Endothelial cell of umbilical vein (primary cell): ENCODE data around the gene CDH20. TPM values are rescaled to one million over a fixed set of nuclear protein-coding genes. Genes with fewer than 3 reads are reported as not detected.

Experiments
- BruUV-seq: library from RNA; stranded (reverse); fragments of 400-500 nt; replicated peaks from 2 replicates; lab custom pipeline; 2021; lab: Mats Ljungman, UMichigan
- CTCF ChIA-PET: fragments of 300-600, 350-600 bp; sonication (Branson Sonifier 250); formaldehyde crosslinking; loops from one replicate; lab custom pipeline; 2021; ENCODE audit warnings: antibody characterized with exemption, inconsistent platforms; lab: Charles Lee
- POLR2A ChIA-PET: fragments of 300-600, 350-600 bp; sonication (Branson Sonifier 250); formaldehyde crosslinking; loops from one replicate; lab custom pipeline; 2021; ENCODE audit warnings: antibody characterized with exemption, inconsistent platforms; lab: Charles Lee
- DNase-seq: peaks from one replicate; pipeline ENCODE4 v3.0.0-alpha.2; 2011; ENCODE audit warnings: low read depth, low spot score
- FAIRE-seq: peaks from 2 replicates; lab custom pipeline; 2011; peaks lifted over from hg19 to GRCh38; lab: Jason Lieb, UNC
- H2AFZ ChIP-seq: 2 replicates; pipeline ENCODE4 v1.6.0; 2012; ENCODE audit warnings: low read depth, low read length, control low read depth, inconsistent platforms
- H3K27ac ChIP-seq: 2 replicates; pipeline ENCODE4 v1.5.1; 2011; ENCODE audit warnings: low read depth, mild to moderate bottlenecking, control low read depth, low read length, moderate library complexity; ENCODE audit not compliant: insufficient read depth
- H3K27me3 ChIP-seq, 2 experiments: 2 replicates each; pipeline versions ENCODE4 v1.6.0 to v1.6.1; 2011; ENCODE audit warnings: low read length in 2 of 2, mixed read lengths in 1 of 2; ENCODE audit not compliant: control insufficient read depth in 2 of 2, insufficient read depth in 2 of 2
- H3K36me3 ChIP-seq, 2 experiments: 2 replicates in 1 of 2; 3 replicates in 1 of 2; pipeline ENCODE4 v1.5.1; 2011; ENCODE audit warnings: low read length in 2 of 2, mild to moderate bottlenecking in 1 of 2, moderate library complexity in 1 of 2; ENCODE audit not compliant: control insufficient read depth in 2 of 2, insufficient read depth in 2 of 2; ENCODE audit errors: extremely low read depth in 1 of 2
- H3K4me1 ChIP-seq: 3 replicates; pipeline ENCODE4 v1.5.1; 2011; ENCODE audit warnings: mild to moderate bottlenecking, low read length; ENCODE audit not compliant: control insufficient read depth, insufficient read depth; ENCODE audit errors: extremely low read depth
- H3K4me2 ChIP-seq: 2 replicates; pipeline ENCODE4 v1.6.1; 2011; ENCODE audit warnings: low read length, control low read depth, mixed read lengths; ENCODE audit not compliant: insufficient read depth
- H3K4me3 ChIP-seq, 3 experiments: fragments of 200-600 bp in 1 of 3; sonication (generic), shearing (Covaris generic) in 1 of 3; replicated peaks in 1 of 3; 2 replicates each; pipeline ENCODE4 v1.5.1; 2011 to 2016; ENCODE audit warnings: control low read depth in 3 of 3, low read length in 3 of 3, mild to moderate bottlenecking in 2 of 3, inconsistent platforms in 1 of 3, low read depth in 1 of 3, moderate library complexity in 1 of 3; ENCODE audit not compliant: insufficient read depth in 1 of 3
- H3K79me2 ChIP-seq: 2 replicates; pipeline ENCODE4 v1.6.0; 2012; ENCODE audit warnings: low read length, inconsistent platforms; ENCODE audit not compliant: control insufficient read depth, insufficient read depth
- H3K9ac ChIP-seq: replicated peaks from 2 replicates; pipeline ENCODE3; 2011; ENCODE audit warnings: low read length, control low read depth; ENCODE audit not compliant: insufficient read depth; ENCODE audit errors: extremely low read depth
- H3K9me1 ChIP-seq: replicated peaks from 3 replicates; pipeline ENCODE4 v1.6.0; 2011; ENCODE audit warnings: mild to moderate bottlenecking, low read length; ENCODE audit not compliant: control insufficient read depth, insufficient read depth; ENCODE audit errors: extremely low read depth
- H3K9me3 ChIP-seq: replicated peaks from 2 replicates; pipeline ENCODE4 v1.5.1; 2012; ENCODE audit warnings: low read length, inconsistent platforms; ENCODE audit not compliant: control insufficient read depth, insufficient read depth
- H4K20me1 ChIP-seq: replicated peaks from 2 replicates; pipeline ENCODE3; 2011; ENCODE audit warnings: mild to moderate bottlenecking, low read length; ENCODE audit not compliant: control insufficient read depth, insufficient read depth; ENCODE audit errors: extremely low read depth
- CTCF ChIP-seq, 2 donors: IDR thresholded peaks; 1 replicate in 1 of 2; 2 replicates in 1 of 2; pipeline ENCODE4 v1.5.1; 2011; ENCODE audit warnings: low read length in 2 of 2, mild to moderate bottlenecking in 2 of 2, moderate library complexity in 2 of 2, control low read depth in 1 of 2, inconsistent platforms in 1 of 2, low read depth in 1 of 2; ENCODE audit not compliant: insufficient read depth in 1 of 2; ENCODE audit errors: extremely low read depth in 1 of 2
- EZH2 ChIP-seq: IDR thresholded peaks from 2 replicates; pipeline ENCODE4 v1.6.1; 2012; ENCODE audit warnings: borderline replicate concordance, low read depth, mild to moderate bottlenecking, moderate library complexity, low read length, inconsistent platforms; ENCODE audit not compliant: severe bottlenecking
- FOS ChIP-seq: IDR thresholded peaks from 2 replicates; pipeline ENCODE4 v1.6.1; 2011; ENCODE audit warnings: mild to moderate bottlenecking, low read length, moderate library complexity, borderline replicate concordance; ENCODE audit not compliant: insufficient read depth
- GATA2 ChIP-seq: IDR thresholded peaks from 2 replicates; pipeline ENCODE4 v1.7.0; 2011; ENCODE audit warnings: low read depth, mild to moderate bottlenecking, moderate library complexity, mixed read lengths, low read length; ENCODE audit not compliant: insufficient read length, insufficient read depth
- JUN ChIP-seq: IDR thresholded peaks from 2 replicates; pipeline ENCODE4 v1.6.1; 2011; ENCODE audit warnings: borderline replicate concordance, low read depth; ENCODE audit not compliant: insufficient read length, insufficient read depth
- MAX ChIP-seq: IDR thresholded peaks from 2 replicates; pipeline ENCODE4 v1.6.1; 2011; ENCODE audit not compliant: insufficient read depth, insufficient read length
- MYC ChIP-seq: IDR thresholded peaks from one replicate; pipeline ENCODE4 v1.6.1; 2011; ENCODE audit warnings: mild to moderate bottlenecking, low read depth, low read length
- POLR2A ChIP-seq: IDR thresholded peaks from 2 replicates; pipeline ENCODE4 v1.6.1; 2012; ENCODE audit warnings: low read depth, mild to moderate bottlenecking, control low read depth, low read length
- POLR2AphosphoS5 ChIP-seq: IDR thresholded peaks from 2 replicates; pipeline ENCODE4 v1.6.1; 2012; ENCODE audit warnings: low read depth, mild to moderate bottlenecking, control low read depth, low read length, moderate library complexity; ENCODE audit not compliant: insufficient read depth
- dilution Hi-C: fragments of 300-500 bp; cut with MboI; formaldehyde crosslinking; loops from one replicate; pipeline ENCODE4 v1.15.0; 2019; ENCODE audit warnings: low sequenced_read_pairs; ENCODE audit not compliant: extremely low pct_ligation_motif_present
- intact Hi-C: fragments of 100-400 bp; cut with micrococcal nuclease; formaldehyde crosslinking; loops from one replicate; pipeline ENCODE4 v1.10.0; 2022
- polyA plus RNA-seq, 4 experiments: library from polyadenylated mRNA; depleted of rRNA in 3 of 4; stranded (reverse) in 3 of 4; unstranded in 1 of 4; fragments of >200 nt; gene quantifications; 2 replicates each; pipeline versions ENCODE4 v1.2.1 to v1.2.3, GENCODE V29; 2011 to 2012; ENCODE audit warnings: missing spikeins in 1 of 4
- total RNA-seq: library from RNA; stranded (reverse); gene quantifications from 2 replicates; pipeline ENCODE4 v1.2.3, GENCODE V29; 2021

Gene CDH20
- total and polyA plus RNA-seq, 2 donors (not counting 3 experiments of a cell fraction or from before 2014, with no cell fraction given), result not detected

- Histone ChIP-seq H3K36me3 (no peaks in the 10 kb centered on the region), H3K79me2 (no peaks in the 10 kb centered on the region), H3K4me3 (no peak overlapping the region), H3K9ac (no peak overlapping the region), H3K9me3 (no peaks in the 10 kb centered on the region), H2AFZ (peak overlapping the region; percentile 35), H3K9me1 (no peaks in the 10 kb centered on the region), H3K27ac (no peak overlapping the region), H3K27me3 (no peaks in the 10 kb centered on the region), H3K4me1 (no peaks in the 10 kb centered on the region), H4K20me1 (no peaks in the 10 kb centered on the region), H3K4me2 (no peak overlapping the region)
- BruUV-seq, result no TSS peak
- FAIRE-seq (peak; percentile 82), DNase-seq (peak; percentile 88)
- peak; percentile 72 to 79 for TF ChIP-seq CTCF (IDR thresholded peaks at IDR 0.05; ENCODE audit: extremely low read depth in 1 of 2, insufficient read depth in 1 of 2, low read depth in 1 of 2, low read length in 2 of 2)
- no peak for TF ChIP-seq FOS
- no peak for TF ChIP-seq GATA2
- POLR2A ChIA-PET, result no interaction called here
- dilution Hi-C loops, result no loop called here
- CTCF ChIA-PET, result interaction anchor here (0.8 to 3.2 kb wide), 9 partner anchors 28 to 579 kb away, joined by 3 to 51 read pairs (median 5); partner anchors contain the start of gene RNF152
- intact Hi-C loops, result loop anchor here (1.0 to 2.0 kb wide), 6 partner anchors 31 to 580 kb away; partner anchors contain the start of gene RNF152
Observed at GRCh38 chr18:61551586-61551985, 218.4 kb downstream of the CDH20 start.

GRCh38 chr18:61553045-61553659 lies 219.9 kb downstream of the CDH20 start:
- Histone ChIP-seq H4K20me1 (no peaks in the 10 kb centered on the region), H3K9me3 (no peaks in the 10 kb centered on the region), H3K79me2 (no peaks in the 10 kb centered on the region), H3K36me3 (no peaks in the 10 kb centered on the region), H3K4me1 (no peaks in the 10 kb centered on the region), H3K9me1 (no peaks in the 10 kb centered on the region), H3K27me3 (no peaks in the 10 kb centered on the region), H3K4me3 (no peak overlapping the region), H3K9ac (no peak overlapping the region), H2AFZ (no peak overlapping the region), H3K4me2 (no peak overlapping the region), H3K27ac (no peak overlapping the region)
- DNase-seq (no peak), FAIRE-seq (no peak)
- dilution Hi-C loops (no loop called here), intact Hi-C loops (no loop called here)
- no TSS peak for BruUV-seq
- TF ChIP-seq CTCF (IDR thresholded peaks at IDR 0.05; ENCODE audit: extremely low read depth in 1 of 2, insufficient read depth in 1 of 2, low read depth in 1 of 2, low read length in 2 of 2), result no peak
- TF ChIP-seq FOS, result no peak
- no peak for TF ChIP-seq JUN
- TF ChIP-seq GATA2, result no peak
- no peak for TF ChIP-seq POLR2A
- no peak for TF ChIP-seq EZH2
- TF ChIP-seq MYC, result no peak
- TF ChIP-seq POLR2AphosphoS5, result no peak
- TF ChIP-seq MAX, result no peak
- ChIA-PET CTCF (interaction anchor here (1.3 to 3.2 kb wide), 8 partner anchors 29 to 577 kb away, joined by 3 to 51 read pairs (median 5); no protein-coding TSS in a partner anchor), POLR2A (no interaction called here)
